ENCODE measurements around the gene DIDO1.

DNA sequence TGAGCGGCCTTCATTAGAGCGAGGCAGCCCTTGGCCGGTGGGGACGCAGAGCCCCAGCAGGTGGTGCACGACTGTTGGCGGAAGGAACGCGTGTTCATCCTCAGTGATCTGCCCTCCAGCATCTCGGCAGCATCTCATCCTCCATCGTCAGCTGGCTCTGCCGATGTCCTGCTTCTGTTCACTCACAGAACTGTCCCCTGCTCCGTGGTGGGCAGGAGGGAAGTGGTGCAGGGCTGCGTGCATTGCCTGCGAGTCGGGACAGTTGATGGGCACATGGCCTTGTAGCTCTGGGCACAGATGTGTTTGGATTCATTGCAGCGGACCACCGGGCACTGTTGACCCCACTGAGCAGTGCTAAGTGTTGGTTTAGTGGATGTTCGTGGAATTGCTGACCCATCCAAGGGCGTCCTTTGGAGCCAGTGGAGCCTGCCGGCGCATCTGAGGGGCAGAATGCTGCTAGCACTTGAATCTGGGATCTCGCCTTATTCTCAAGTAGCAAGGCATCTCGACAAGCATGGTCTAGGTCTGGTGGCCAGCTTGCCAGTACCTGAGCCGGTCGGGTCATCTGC, 19.6 kb upstream of the DIDO1 start:
- TF ChIP-seq, protein P1, sequence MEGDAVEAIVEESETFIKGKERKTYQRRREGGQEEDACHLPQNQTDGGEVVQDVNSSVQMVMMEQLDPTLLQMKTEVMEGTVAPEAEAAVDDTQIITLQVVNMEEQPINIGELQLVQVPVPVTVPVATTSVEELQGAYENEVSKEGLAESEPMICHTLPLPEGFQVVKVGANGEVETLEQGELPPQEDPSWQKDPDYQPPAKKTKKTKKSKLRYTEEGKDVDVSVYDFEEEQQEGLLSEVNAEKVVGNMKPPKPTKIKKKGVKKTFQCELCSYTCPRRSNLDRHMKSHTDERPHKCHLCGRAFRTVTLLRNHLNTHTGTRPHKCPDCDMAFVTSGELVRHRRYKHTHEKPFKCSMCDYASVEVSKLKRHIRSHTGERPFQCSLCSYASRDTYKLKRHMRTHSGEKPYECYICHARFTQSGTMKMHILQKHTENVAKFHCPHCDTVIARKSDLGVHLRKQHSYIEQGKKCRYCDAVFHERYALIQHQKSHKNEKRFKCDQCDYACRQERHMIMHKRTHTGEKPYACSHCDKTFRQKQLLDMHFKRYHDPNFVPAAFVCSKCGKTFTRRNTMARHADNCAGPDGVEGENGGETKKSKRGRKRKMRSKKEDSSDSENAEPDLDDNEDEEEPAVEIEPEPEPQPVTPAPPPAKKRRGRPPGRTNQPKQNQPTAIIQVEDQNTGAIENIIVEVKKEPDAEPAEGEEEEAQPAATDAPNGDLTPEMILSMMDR (conservative IDR thresholded peaks at IDR 0.05 in 1 of 2, IDR thresholded peaks at IDR 0.05 in 1 of 2; ENCODE audit: low read depth in 1 of 2, low read length in 2 of 2), result no peak
- no peak for TF ChIP-seq EZH2 (IDR thresholded peaks at IDR 0.05; ENCODE audit: low read length, missing control alignments)
